GM12878 (cell line): ENCODE data around the gene FANCL. TPM values are rescaled to one million over a fixed set of nuclear protein-coding genes. Genes with fewer than 3 reads are reported as not detected.

Experiments used
- ATAC-seq: fragments of 200-7000 bp; cut with Tn5 transposase; 3 replicates; pipeline ENCODE4 v1.9.1; 2020; ENCODE audit warnings: mild to moderate bottlenecking, moderate library complexity
- BruUV-seq: library from RNA; stranded (reverse); fragments of 400-500 nt; replicated peaks from 2 replicates; lab custom pipeline; 2021; lab: Mats Ljungman, UMichigan
- CTCF ChIA-PET: fragments of 300-600 bp; sonication (Branson Sonifier 250); formaldehyde crosslinking; extraction: SDS; loops from one replicate; lab custom pipeline; 2021; ENCODE audit warnings: inconsistent platforms; lab: Yijun Ruan, JAX
- POLR2A ChIA-PET: fragments of 350-600 bp; formaldehyde crosslinking; extraction: SDS; loops from one replicate; lab custom pipeline; 2021; ENCODE audit warnings: inconsistent platforms; lab: Charles Lee
- RAD21 ChIA-PET: fragments of 300-600 bp; sonication (Branson Sonifier 250); formaldehyde crosslinking; loops from one replicate; lab custom pipeline; 2023; ENCODE audit warnings: antibody characterized with exemption; ENCODE audit not compliant: unreplicated experiment; lab: Charles Lee
- SMC1A ChIA-PET: fragments of 300-600 bp; sonication (Branson Sonifier 250); formaldehyde crosslinking; loops from one replicate; lab custom pipeline; 2023; ENCODE audit not compliant: unreplicated experiment, uncharacterized antibody; lab: Charles Lee
- DNase-seq: peaks from one replicate; pipeline ENCODE4 v3.0.0-alpha.2; 2011; ENCODE audit warnings: low read depth, low spot score
- FAIRE-seq: peaks from 3 replicates; lab custom pipeline; 2011; peaks lifted over from hg19 to GRCh38; lab: Jason Lieb, UNC
- H2AFZ ChIP-seq: 2 replicates; pipeline ENCODE4 v1.6.0; 2011; ENCODE audit warnings: low read depth, low read length, control low read depth; ENCODE audit not compliant: control insufficient read depth
- H3K27ac ChIP-seq: 2 replicates; pipeline ENCODE4 v1.5.1; 2011; ENCODE audit warnings: control low read depth; ENCODE audit not compliant: control insufficient read depth, insufficient read depth
- H3K27me3 ChIP-seq, 2 experiments: replicated peaks in 1 of 2; 2 replicates each; pipeline versions ENCODE4 v1.6.0 to v1.6.1; 2011; ENCODE audit warnings: low read length in 1 of 2; ENCODE audit not compliant: control insufficient read depth in 2 of 2, insufficient read depth in 2 of 2
- H3K36me3 ChIP-seq, 2 experiments: 2 replicates each; pipeline ENCODE4 v1.5.1; 2011; ENCODE audit warnings: low read length in 1 of 2; ENCODE audit not compliant: control insufficient read depth in 2 of 2, insufficient read depth in 2 of 2
- H3K4me1 ChIP-seq: 2 replicates; pipeline ENCODE4 v1.6.1; 2011; ENCODE audit warnings: mild to moderate bottlenecking, low read length, moderate library complexity, mixed read lengths; ENCODE audit not compliant: control insufficient read depth, insufficient read depth
- H3K4me2 ChIP-seq: 2 replicates; pipeline ENCODE4 v1.6.0; 2011; ENCODE audit warnings: control low read depth; ENCODE audit not compliant: control insufficient read depth, insufficient read depth
- H3K4me3 ChIP-seq: fragments of 200-600 bp; sonication (generic); 2 replicates; pipeline ENCODE4 v1.5.1; 2016
- H3K79me2 ChIP-seq: 2 replicates; pipeline ENCODE4 v1.6.0; 2011; ENCODE audit warnings: low read length; ENCODE audit not compliant: control insufficient read depth, insufficient read depth
- H3K9ac ChIP-seq: 2 replicates; pipeline ENCODE4 v1.8.0; 2011; ENCODE audit warnings: low read length, control low read depth, mixed read lengths; ENCODE audit not compliant: control insufficient read depth, insufficient read depth
- H3K9me3 ChIP-seq: replicated peaks from 3 replicates; pipeline ENCODE4 v1.5.1; 2011; ENCODE audit warnings: mild to moderate bottlenecking, low read length; ENCODE audit not compliant: control insufficient read depth, insufficient read depth
- H4K20me1 ChIP-seq: 2 replicates; pipeline ENCODE4 v1.6.0; 2011; ENCODE audit not compliant: control insufficient read depth, insufficient read depth
- CEBPB ChIP-seq, 2 experiments: fragments of 150-350 bp in 1 of 2; IDR thresholded peaks; 2 replicates each; pipeline ENCODE4 v1.6.1; 2012 to 2014; ENCODE audit warnings: low read depth in 2 of 2, low read length in 2 of 2, borderline replicate concordance in 1 of 2, inconsistent platforms in 1 of 2
- EP300 ChIP-seq, 2 experiments: fragments of 150-350 bp in 1 of 2; IDR thresholded peaks; 2 replicates each; pipeline ENCODE4 v1.6.1; 2011 to 2012; ENCODE audit warnings: low read depth in 2 of 2, low read length in 2 of 2, borderline replicate concordance in 1 of 2, improper control_type of control experiment in 1 of 2, inconsistent platforms in 1 of 2; ENCODE audit not compliant: control insufficient read depth in 1 of 2
- FOXK2 ChIP-seq: fragments of 450-650 bp; IDR thresholded peaks from 2 replicates; pipeline ENCODE4 v1.6.1; 2017; ENCODE audit warnings: mild to moderate bottlenecking, moderate library complexity
- GABPA ChIP-seq: IDR thresholded peaks from 2 replicates; pipeline ENCODE4 v1.6.1; 2014; ENCODE audit warnings: antibody characterized with exemption, low read depth, mild to moderate bottlenecking, inconsistent platforms
- KDM1A ChIP-seq: fragments of 200-600 bp; sonication (generic); IDR thresholded peaks from 2 replicates; pipeline ENCODE4 v1.6.1; 2016; ENCODE audit warnings: borderline replicate concordance
- NR2C1 ChIP-seq: fragments of 450-650 bp; IDR thresholded peaks from 2 replicates; pipeline ENCODE4 v1.6.1; 2017; ENCODE audit warnings: antibody characterized with exemption, mild to moderate bottlenecking, moderate library complexity
- RAD21 ChIP-seq: IDR thresholded peaks from 2 replicates; pipeline ENCODE4 v1.6.1; 2011; ENCODE audit warnings: mild to moderate bottlenecking, low read depth, low read length, moderate library complexity; ENCODE audit not compliant: insufficient read depth
- ZNF217 ChIP-seq: fragments of 450-650 bp; IDR thresholded peaks from 2 replicates; pipeline ENCODE4 v1.6.1; 2017; ENCODE audit warnings: antibody characterized with exemption, mild to moderate bottlenecking
- WGBS: methylation state at CpG from one replicate; pipeline ENCODE4 v1.1.6; 2016; ENCODE audit warnings: low lambda C conversion rate; ENCODE audit not compliant: insufficient replicate concordance, insufficient coverage; ENCODE audit errors: missing lambda C conversion rate; 5-methylcytosine and 5-hydroxymethylcytosine counted together
- in situ Hi-C: fragments of 300-500 bp; cut with MboI; formaldehyde crosslinking; loops from 9 replicates; pipeline ENCODE4 v1.14.3; 2018; ENCODE audit warnings: mixed read lengths
- intact Hi-C: fragments of 100-400 bp; cut with micrococcal nuclease; formaldehyde crosslinking; loops from one replicate; pipeline ENCODE4 v1.14.2; 2022; ENCODE audit not compliant: unreplicated experiment
- polyA plus RNA-seq, 11 experiments: library from polyadenylated mRNA; depleted of rRNA in 4 of 11; unstranded in 6 of 11; stranded (reverse) in 5 of 11; fragments of >200 nt; fragmentation: Nextera tagmentation in 4 of 11; fragmentation: Illumina TruSeq in 1 of 11; extraction: Ambion mirVana in 4 of 11; extraction: Trizol in 1 of 11; gene quantifications; 1 replicate in 1 of 11; 2 replicates in 10 of 11; pipeline versions ENCODE4 v1.2.1 to v1.2.3, GENCODE V29; 2011 to 2016; ENCODE audit warnings: inconsistent platforms in 2 of 11, missing spikeins in 2 of 11, low read depth in 1 of 11
- total RNA-seq, 4 experiments: library from RNA; depleted of rRNA in 3 of 4; stranded (reverse); fragments of >200 nt in 3 of 4; fragmentation: Illumina TruSeq in 1 of 4; extraction: Trizol in 1 of 4; gene quantifications; 2 replicates each; pipeline versions ENCODE4 v1.2.1 to v1.2.3, GENCODE V29; 2013 to 2021
- TF ChIP-seq, protein P1 (sequence below), 3 experiments: IDR thresholded peaks in 2 of 3; conservative IDR thresholded peaks in 1 of 3; 2 replicates each; pipeline ENCODE4 v1.5.1; 2011; ENCODE audit warnings: low read depth in 3 of 3, low read length in 3 of 3, mild to moderate bottlenecking in 3 of 3, control low read depth in 2 of 3, moderate library complexity in 2 of 3, inconsistent platforms in 1 of 3, mixed read lengths in 1 of 3; ENCODE audit not compliant: control insufficient read depth in 2 of 3, insufficient read depth in 1 of 3; ENCODE audit errors: extremely low read depth in 1 of 3

FANCL gene
- total and polyA plus RNA-seq, 10 of the 15 experiments (the other 5 are each of a cell fraction or from before 2014, with no cell fraction given) = 30.8 to 90.5 (median 52.3) TPM

DNA sequence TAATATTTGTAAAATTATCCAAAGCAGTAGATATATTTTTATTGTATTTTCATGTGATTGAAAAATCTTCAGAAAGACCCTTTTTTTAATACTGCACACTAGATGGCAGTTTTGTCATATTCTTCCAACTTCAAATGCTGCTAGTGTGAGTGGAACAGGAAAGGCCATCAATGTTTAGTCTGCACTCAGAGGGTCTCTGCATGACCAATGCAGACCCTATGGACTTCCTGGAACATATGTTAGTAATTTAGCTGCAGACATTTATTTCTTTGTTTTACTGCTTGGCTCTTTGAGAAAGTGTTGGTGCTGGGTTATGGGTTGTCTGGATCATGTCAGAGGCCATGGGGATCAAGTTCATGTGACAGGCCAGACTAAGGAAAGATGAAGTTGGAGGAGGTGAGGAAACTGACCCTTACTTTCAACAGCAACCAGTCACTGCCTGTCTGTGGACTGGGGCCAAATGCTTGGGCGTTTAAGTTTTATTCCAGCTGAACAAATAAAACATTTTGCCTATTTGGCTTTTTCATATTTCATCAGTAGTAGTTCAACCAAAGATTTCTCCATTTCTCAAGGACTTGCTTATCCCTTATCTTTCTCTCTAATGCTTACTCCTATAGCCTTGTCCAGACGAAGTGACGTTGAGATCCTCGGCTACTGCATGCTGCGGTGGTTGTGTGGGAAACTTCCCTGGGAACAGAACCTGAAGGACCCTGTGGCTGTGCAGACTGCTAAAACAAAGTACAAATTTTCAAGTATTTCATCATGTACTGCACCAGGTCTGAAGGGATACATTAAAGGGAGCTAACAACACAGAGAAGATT lies 109.7 kb downstream of the FANCL start:
- Histone ChIP-seq H3K27ac (no peak overlapping the region), H2AFZ (no peak overlapping the region), H3K9ac (no peak overlapping the region), H3K9me3 (no peaks in the 10 kb centered on the region), H3K79me2 (no peaks in the 10 kb centered on the region), H3K36me3 (peaks cover 2 to 8% of the 10 kb centered on the region in 2 experiments), H3K27me3 (no peaks in the 10 kb centered on the region), H3K4me2 (no peak overlapping the region), H3K4me1 (no peaks in the 10 kb centered on the region), H3K4me3 (no peak overlapping the region), H4K20me1 (no peaks in the 10 kb centered on the region)
- ChIA-PET RAD21 (no interaction called here), CTCF (interaction anchor here (1.3 kb wide), 1 partner anchor 34 kb away, joined by 4 read pairs; no protein-coding TSS in a partner anchor), SMC1A (interaction anchor here (0.7 to 2.0 kb wide), 5 partner anchors 12 to 225 kb away, joined by 3 to 10 read pairs (median 4); no protein-coding TSS in a partner anchor), POLR2A (interaction anchor here (0.6 to 1.3 kb wide), 2 partner anchors 35 to 227 kb away, joined by 3 read pairs; no protein-coding TSS in a partner anchor)
- no TSS peak for BruUV-seq
- FAIRE-seq (no peak), ATAC-seq (no peak), DNase-seq (no peak)
- 99% methylated on average over 5 of the region's 5 CpGs for WGBS
- intact Hi-C loops (loop anchor here (5.0 kb wide), 1 partner anchor 64 kb away; no protein-coding TSS in a partner anchor), in situ Hi-C loops (no loop called here)
- TF ChIP-seq KDM1A (no peak), FOXK2 (no peak), NR2C1 (no peak), RAD21 (peak; percentile 33; the same call in 1 of the 2 replicates), GABPA (no peak), CEBPB (IDR thresholded peaks at IDR 0.05; ENCODE audit: borderline replicate concordance in 1 of 2, low read depth in 2 of 2, low read length in 2 of 2) (no peak), EP300 (IDR thresholded peaks at IDR 0.05; ENCODE audit: borderline replicate concordance in 1 of 2, control insufficient read depth in 1 of 2, low read depth in 2 of 2, low read length in 2 of 2) (no peak), ZNF217 (no peak)
- TF ChIP-seq, protein P1, sequence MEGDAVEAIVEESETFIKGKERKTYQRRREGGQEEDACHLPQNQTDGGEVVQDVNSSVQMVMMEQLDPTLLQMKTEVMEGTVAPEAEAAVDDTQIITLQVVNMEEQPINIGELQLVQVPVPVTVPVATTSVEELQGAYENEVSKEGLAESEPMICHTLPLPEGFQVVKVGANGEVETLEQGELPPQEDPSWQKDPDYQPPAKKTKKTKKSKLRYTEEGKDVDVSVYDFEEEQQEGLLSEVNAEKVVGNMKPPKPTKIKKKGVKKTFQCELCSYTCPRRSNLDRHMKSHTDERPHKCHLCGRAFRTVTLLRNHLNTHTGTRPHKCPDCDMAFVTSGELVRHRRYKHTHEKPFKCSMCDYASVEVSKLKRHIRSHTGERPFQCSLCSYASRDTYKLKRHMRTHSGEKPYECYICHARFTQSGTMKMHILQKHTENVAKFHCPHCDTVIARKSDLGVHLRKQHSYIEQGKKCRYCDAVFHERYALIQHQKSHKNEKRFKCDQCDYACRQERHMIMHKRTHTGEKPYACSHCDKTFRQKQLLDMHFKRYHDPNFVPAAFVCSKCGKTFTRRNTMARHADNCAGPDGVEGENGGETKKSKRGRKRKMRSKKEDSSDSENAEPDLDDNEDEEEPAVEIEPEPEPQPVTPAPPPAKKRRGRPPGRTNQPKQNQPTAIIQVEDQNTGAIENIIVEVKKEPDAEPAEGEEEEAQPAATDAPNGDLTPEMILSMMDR (IDR thresholded peaks at IDR 0.05 in 2 of 3, conservative IDR thresholded peaks at IDR 0.05 in 1 of 3; ENCODE audit: control insufficient read depth in 2 of 3, extremely low read depth in 1 of 3, insufficient read depth in 1 of 3, low read depth in 3 of 3, low read length in 3 of 3) = peak in 1 of 3 experiments; percentile 29; a peak in 1 of 6 replicates
